Right atrium auricular region (tissue), 2 donors: Measurements from ENCODE around the gene SHLD1. TPM values are rescaled to one million over a fixed set of nuclear protein-coding genes. Genes with fewer than 3 reads are reported as not detected.
"Not testable (repeated sequence)": the region's sequence is repeated elsewhere in the genome, so short reads cannot be mapped to it uniquely, and the experiment has no call there.

Experiments used
- DNase-seq: peaks from one replicate; pipeline ENCODE4 v3.0.0-alpha.2; 2019; ENCODE audit warnings: low spot score
- H3K27ac ChIP-seq, 2 donors: fragments of 200-600 bp; sonication (generic); 1 replicate in 1 of 2; 2 replicates in 1 of 2; pipeline ENCODE4 v1.5.1; 2016 to 2019
- H3K27me3 ChIP-seq, 2 donors: fragments of 200-600 bp; sonication (generic); one replicate each; pipeline versions ENCODE4 v1.5.1 to v1.6.0; 2017 to 2019
- H3K36me3 ChIP-seq: fragments of 200-600 bp; sonication (generic); one replicate; pipeline ENCODE4 v1.5.1; 2016
- H3K4me1 ChIP-seq, 2 donors: fragments of 200-600 bp; sonication (generic); one replicate each; pipeline versions ENCODE4 v1.5.1 to v1.6.0; 2017 to 2019
- H3K4me3 ChIP-seq, 2 donors: fragments of 200-600 bp; sonication (generic); 1 replicate in 1 of 2; 2 replicates in 1 of 2; pipeline ENCODE4 v1.5.1; 2017 to 2019; ENCODE audit warnings: mild to moderate bottlenecking in 1 of 2, moderate library complexity in 1 of 2
- H3K9me3 ChIP-seq, 2 donors: fragments of 200-600 bp; sonication (generic); one replicate each; pipeline ENCODE4 v1.5.1; 2019
- CTCF ChIP-seq, 2 donors: fragments of 200-600 bp; sonication (generic); IDR thresholded peaks; one replicate each; pipeline ENCODE4 v1.5.1; 2019; ENCODE audit warnings: antibody characterized with exemption in 2 of 2
- total RNA-seq, 2 donors: library from RNA; depleted of rRNA; stranded (reverse); fragments of >200 nt; gene quantifications; one replicate each; pipeline ENCODE4 v1.1.0, GENCODE V29; 2016

Gene SHLD1
- total RNA-seq = 1 to 10 TPM; 4.7 to 9.6 TPM

GRCh38 chr20:5749952-5750779 lies at the start of gene SHLD1:
Gene SHLD1, plus strand, starts transcription at chr20:5750401. Its CDS starts 22,465 bp downstream, at chr20:5772866.
- no peaks in the 10 kb centered on the region for H3K36me3 ChIP-seq
- H3K27ac ChIP-seq = peak within 1 kb of the TSS; percentile 74 to 86
- peaks cover 0 to 14% of the 10 kb centered on the region in 2 donors for H3K4me1 ChIP-seq
- DNase-seq = peak; percentile 87
- no peaks in the 10 kb centered on the region for H3K9me3 ChIP-seq
- H3K4me3 ChIP-seq = peak within 1 kb of the TSS; percentile 60 to 61
- H3K27me3 ChIP-seq = no peaks in the 10 kb centered on the region
- no peak for TF ChIP-seq CTCF (IDR thresholded peaks at IDR 0.05)

GRCh38 chr20:5702339-5702738 lies 47.9 kb upstream of the SHLD1 start:
- DNase-seq, H3K4me3 ChIP-seq, H3K9me3 ChIP-seq, H3K36me3 ChIP-seq, H3K27ac ChIP-seq, H3K4me1 ChIP-seq, H3K27me3 ChIP-seq: not testable (repeated sequence)

- H3K36me3 ChIP-seq = no peaks in the 10 kb centered on the region
- no peak for TF ChIP-seq CTCF (IDR thresholded peaks at IDR 0.05)
- H3K27ac ChIP-seq = peak overlapping the region; percentile 20 to 45
- H3K27me3 ChIP-seq = no peaks in the 10 kb centered on the region
- no peak for DNase-seq
- H3K4me3 ChIP-seq = no peak overlapping the region
- peaks cover 0 to 6% of the 10 kb centered on the region in 2 donors for H3K4me1 ChIP-seq
- H3K9me3 ChIP-seq = no peaks in the 10 kb centered on the region
Measured at GRCh38 chr20:5703681-5704101, 46.5 kb upstream of the SHLD1 start.

GRCh38 chr20:5705827-5706226 lies 44.4 kb upstream of the SHLD1 start:
- H3K4me3 ChIP-seq = no peak overlapping the region
- no peak for TF ChIP-seq CTCF (IDR thresholded peaks at IDR 0.05)
- DNase-seq = no peak
- H3K27me3 ChIP-seq = no peaks in the 10 kb centered on the region
- no peaks in the 10 kb centered on the region for H3K9me3 ChIP-seq
- peaks cover 0 to 12% of the 10 kb centered on the region in 2 donors for H3K4me1 ChIP-seq
- no peaks in the 10 kb centered on the region for H3K36me3 ChIP-seq
- no peak overlapping the region for H3K27ac ChIP-seq

- no peaks in the 10 kb centered on the region for H3K36me3 ChIP-seq
- no peaks in the 10 kb centered on the region for H3K27me3 ChIP-seq
- DNase-seq = no peak
- peaks cover 0 to 13% of the 10 kb centered on the region in 2 donors for H3K4me1 ChIP-seq
- H3K4me3 ChIP-seq = no peak overlapping the region
- TF ChIP-seq CTCF (IDR thresholded peaks at IDR 0.05) = no peak
- H3K9me3 ChIP-seq = no peaks in the 10 kb centered on the region
- no peak overlapping the region for H3K27ac ChIP-seq
Measured at GRCh38 chr20:5706797-5707196, 43.4 kb upstream of the SHLD1 start.

GRCh38 chr20:5710551-5710950 lies 39.6 kb upstream of the SHLD1 start:
- H3K27ac ChIP-seq = no peak overlapping the region
- no peak for TF ChIP-seq CTCF (IDR thresholded peaks at IDR 0.05)
- peaks cover 0 to 7% of the 10 kb centered on the region in 2 donors for H3K4me1 ChIP-seq
- H3K9me3 ChIP-seq = peaks cover 0 to 4% of the 10 kb centered on the region in 2 donors
- H3K4me3 ChIP-seq = no peak overlapping the region
- no peak for DNase-seq
- H3K27me3 ChIP-seq = no peaks in the 10 kb centered on the region
- no peaks in the 10 kb centered on the region for H3K36me3 ChIP-seq
